ENCODE data around the gene DCC.

DNA sequence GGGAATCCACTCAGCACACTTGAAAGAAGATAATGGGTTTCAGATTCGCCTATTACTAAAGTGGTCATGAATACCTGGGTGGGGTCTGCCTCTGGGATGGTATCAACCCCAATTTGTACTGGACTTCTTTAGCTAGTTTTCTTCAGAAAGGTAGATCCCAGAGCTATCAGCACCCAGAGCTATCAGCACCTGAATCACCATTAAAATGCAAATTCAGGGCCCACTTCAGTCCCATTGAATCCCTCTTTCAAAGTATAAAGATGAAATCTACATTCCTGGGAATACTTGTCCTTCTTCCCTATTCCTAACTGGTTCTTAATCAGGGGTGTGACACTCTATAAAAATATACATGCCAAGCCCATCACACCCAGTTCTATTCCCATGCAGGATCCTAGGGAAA, 914.3 kb downstream of the DCC start:
- TF ChIP-seq CTCF (IDR thresholded peaks at IDR 0.05) = no peak
- no peak for TF ChIP-seq POLR2A (IDR thresholded peaks at IDR 0.05)
